Measurements from ENCODE around the gene C19orf47. TPM values are rescaled to one million over a fixed set of nuclear protein-coding genes. Genes with fewer than 3 reads are reported as not detected.

C19orf47 gene
- total and polyA plus RNA-seq, 2 donors (not counting 3 experiments of a cell fraction or from before 2014, with no cell fraction given), result 16.4 to 27.0 TPM

DNA sequence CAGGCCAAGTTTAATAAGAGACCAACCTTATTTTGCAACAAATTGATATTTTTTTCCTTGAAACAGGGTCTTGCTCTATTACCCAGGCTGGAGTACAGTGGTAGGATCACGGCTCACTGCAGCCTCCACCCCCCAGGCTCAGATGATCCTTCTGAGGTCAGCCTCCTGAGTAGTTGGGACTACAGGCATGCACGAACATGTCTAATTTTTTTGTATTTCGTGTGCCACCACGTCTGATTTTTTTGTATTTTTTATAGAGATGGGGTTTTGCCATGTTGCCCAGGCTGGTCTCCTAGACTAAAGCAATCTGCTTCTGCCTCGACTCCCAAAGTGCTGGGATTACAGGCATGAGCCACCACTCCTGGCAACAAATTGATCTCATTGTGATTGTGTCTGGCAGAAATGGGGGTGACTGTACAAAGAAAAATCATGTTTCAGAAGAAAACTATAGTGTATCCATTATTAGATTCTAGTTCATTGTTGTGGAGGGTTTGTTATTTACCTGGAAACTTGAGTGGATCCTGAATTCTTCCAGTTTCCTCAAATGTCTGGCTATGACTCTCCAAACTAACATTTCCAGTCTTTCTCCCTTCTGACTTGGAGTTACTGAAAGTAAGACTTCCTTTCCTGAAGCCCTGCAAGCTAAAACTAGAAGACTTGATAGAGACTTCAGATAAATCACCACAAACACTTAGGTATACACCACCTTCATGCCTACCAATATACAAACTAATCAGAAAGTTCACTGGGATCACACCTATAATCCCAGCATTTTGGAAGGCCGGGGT is 45.8 kb downstream of the C19orf47 start:
- CTCF ChIA-PET, result no interaction called here
- Histone ChIP-seq H3K27me3 (ENCODE audit: control insufficient read depth in 2 of 2, insufficient read depth in 2 of 2, low read length in 2 of 2) (no peaks in the 10 kb centered on the region), H3K79me2 (ENCODE audit: control insufficient read depth, insufficient read depth, low read length) (no peaks in the 10 kb centered on the region), H4K20me1 (replicated peaks; ENCODE audit: control insufficient read depth, extremely low read depth, insufficient read depth, low read length) (no peaks in the 10 kb centered on the region), H3K9me1 (replicated peaks; ENCODE audit: control insufficient read depth, extremely low read depth, insufficient read depth, low read length) (no peaks in the 10 kb centered on the region), H3K9ac (replicated peaks; ENCODE audit: extremely low read depth, insufficient read depth, low read length) (no peak overlapping the region), H3K4me3 (replicated peaks in 1 of 3; ENCODE audit: insufficient read depth in 1 of 3, low read depth in 1 of 3, low read length in 3 of 3) (no peak overlapping the region), H3K4me1 (ENCODE audit: control insufficient read depth, extremely low read depth, insufficient read depth, low read length) (no peaks in the 10 kb centered on the region), H3K9me3 (replicated peaks; ENCODE audit: control insufficient read depth, insufficient read depth, low read length) (no peaks in the 10 kb centered on the region), H3K36me3 (ENCODE audit: control insufficient read depth in 2 of 2, extremely low read depth in 1 of 2, insufficient read depth in 2 of 2, low read length in 2 of 2) (no peaks in the 10 kb centered on the region), H2AFZ (ENCODE audit: low read depth, low read length) (no peak overlapping the region), H3K4me2 (ENCODE audit: insufficient read depth, low read length) (no peak overlapping the region), H3K27ac (ENCODE audit: insufficient read depth, low read depth, low read length) (no peak overlapping the region)
- no peak for DNase-seq (ENCODE audit: low read depth, low spot score)
- POLR2A ChIA-PET, result no interaction called here
- TF ChIP-seq GATA2 (IDR thresholded peaks at IDR 0.05; ENCODE audit: insufficient read depth, insufficient read length, low read depth, low read length) (no peak), FOS (IDR thresholded peaks at IDR 0.05; ENCODE audit: borderline replicate concordance, insufficient read depth, low read length) (no peak), MYC (IDR thresholded peaks at IDR 0.05; ENCODE audit: low read depth, low read length) (no peak), POLR2AphosphoS5 (IDR thresholded peaks at IDR 0.05; ENCODE audit: insufficient read depth, low read depth, low read length) (no peak), POLR2A (IDR thresholded peaks at IDR 0.05; ENCODE audit: low read depth, low read length) (no peak), EZH2 (IDR thresholded peaks at IDR 0.05; ENCODE audit: borderline replicate concordance, low read depth, low read length, severe bottlenecking) (no peak), JUN (IDR thresholded peaks at IDR 0.05; ENCODE audit: borderline replicate concordance, insufficient read depth, insufficient read length, low read depth) (no peak)
- TF ChIP-seq, protein P1, sequence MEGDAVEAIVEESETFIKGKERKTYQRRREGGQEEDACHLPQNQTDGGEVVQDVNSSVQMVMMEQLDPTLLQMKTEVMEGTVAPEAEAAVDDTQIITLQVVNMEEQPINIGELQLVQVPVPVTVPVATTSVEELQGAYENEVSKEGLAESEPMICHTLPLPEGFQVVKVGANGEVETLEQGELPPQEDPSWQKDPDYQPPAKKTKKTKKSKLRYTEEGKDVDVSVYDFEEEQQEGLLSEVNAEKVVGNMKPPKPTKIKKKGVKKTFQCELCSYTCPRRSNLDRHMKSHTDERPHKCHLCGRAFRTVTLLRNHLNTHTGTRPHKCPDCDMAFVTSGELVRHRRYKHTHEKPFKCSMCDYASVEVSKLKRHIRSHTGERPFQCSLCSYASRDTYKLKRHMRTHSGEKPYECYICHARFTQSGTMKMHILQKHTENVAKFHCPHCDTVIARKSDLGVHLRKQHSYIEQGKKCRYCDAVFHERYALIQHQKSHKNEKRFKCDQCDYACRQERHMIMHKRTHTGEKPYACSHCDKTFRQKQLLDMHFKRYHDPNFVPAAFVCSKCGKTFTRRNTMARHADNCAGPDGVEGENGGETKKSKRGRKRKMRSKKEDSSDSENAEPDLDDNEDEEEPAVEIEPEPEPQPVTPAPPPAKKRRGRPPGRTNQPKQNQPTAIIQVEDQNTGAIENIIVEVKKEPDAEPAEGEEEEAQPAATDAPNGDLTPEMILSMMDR (IDR thresholded peaks at IDR 0.05; ENCODE audit: extremely low read depth in 1 of 2, insufficient read depth in 1 of 2, low read depth in 1 of 2, low read length in 2 of 2), result no peak
- TF ChIP-seq, protein P2, sequence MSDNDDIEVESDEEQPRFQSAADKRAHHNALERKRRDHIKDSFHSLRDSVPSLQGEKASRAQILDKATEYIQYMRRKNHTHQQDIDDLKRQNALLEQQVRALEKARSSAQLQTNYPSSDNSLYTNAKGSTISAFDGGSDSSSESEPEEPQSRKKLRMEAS (IDR thresholded peaks at IDR 0.05; ENCODE audit: insufficient read depth, insufficient read length), result no peak
- intact Hi-C loops (cut with micrococcal nuclease), result no loop called here
- BruUV-seq (replicated peaks), result no TSS peak
- no peak for FAIRE-seq
- dilution Hi-C loops (cut with MboI; ENCODE audit: extremely low pct_ligation_motif_present, low sequenced_read_pairs), result no loop called here

Measured in endothelial cell of umbilical vein (primary cell).